Right hindlimb (tissue), 1 donor: ENCODE measurements around the gene ARHGAP9.

Experiments used
- DNase-seq: peaks from one replicate; pipeline ENCODE4 v3.0.0-alpha.2; 2018

Gene ARHGAP9

GRCh38 chr12:57491393-57492280 is 12.0 kb upstream of the ARHGAP9 start:
- no peak for DNase-seq

DNA sequence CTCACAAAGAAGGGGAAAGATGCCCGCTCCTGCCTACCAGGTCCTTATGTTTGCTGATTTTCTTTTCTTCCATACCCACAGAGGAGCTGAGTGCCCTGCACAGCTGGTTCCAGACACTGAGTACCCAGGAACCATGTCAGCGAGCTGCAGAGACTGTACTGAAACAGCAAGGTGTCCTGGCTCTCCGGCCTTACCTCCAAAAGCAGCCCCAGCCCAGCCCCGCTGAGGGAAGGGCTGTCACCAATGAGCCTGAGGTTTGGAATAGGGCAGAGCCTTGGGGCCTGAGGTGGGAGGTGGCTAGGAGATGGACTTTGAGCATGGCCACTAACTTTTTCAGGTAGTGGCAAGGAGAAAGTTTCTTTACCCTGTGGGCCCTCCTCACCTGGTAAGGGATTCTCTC is 10.5 kb upstream of the ARHGAP9 start:
- DNase-seq: no peak

- DNase-seq: no peak
These were observed 9.5 kb upstream of the ARHGAP9 start for GRCh38 chr12:57489157-57489641.

- no peak for DNase-seq
These were observed 8.9 kb upstream of the ARHGAP9 start for GRCh38 chr12:57488402-57489156.

DNA sequence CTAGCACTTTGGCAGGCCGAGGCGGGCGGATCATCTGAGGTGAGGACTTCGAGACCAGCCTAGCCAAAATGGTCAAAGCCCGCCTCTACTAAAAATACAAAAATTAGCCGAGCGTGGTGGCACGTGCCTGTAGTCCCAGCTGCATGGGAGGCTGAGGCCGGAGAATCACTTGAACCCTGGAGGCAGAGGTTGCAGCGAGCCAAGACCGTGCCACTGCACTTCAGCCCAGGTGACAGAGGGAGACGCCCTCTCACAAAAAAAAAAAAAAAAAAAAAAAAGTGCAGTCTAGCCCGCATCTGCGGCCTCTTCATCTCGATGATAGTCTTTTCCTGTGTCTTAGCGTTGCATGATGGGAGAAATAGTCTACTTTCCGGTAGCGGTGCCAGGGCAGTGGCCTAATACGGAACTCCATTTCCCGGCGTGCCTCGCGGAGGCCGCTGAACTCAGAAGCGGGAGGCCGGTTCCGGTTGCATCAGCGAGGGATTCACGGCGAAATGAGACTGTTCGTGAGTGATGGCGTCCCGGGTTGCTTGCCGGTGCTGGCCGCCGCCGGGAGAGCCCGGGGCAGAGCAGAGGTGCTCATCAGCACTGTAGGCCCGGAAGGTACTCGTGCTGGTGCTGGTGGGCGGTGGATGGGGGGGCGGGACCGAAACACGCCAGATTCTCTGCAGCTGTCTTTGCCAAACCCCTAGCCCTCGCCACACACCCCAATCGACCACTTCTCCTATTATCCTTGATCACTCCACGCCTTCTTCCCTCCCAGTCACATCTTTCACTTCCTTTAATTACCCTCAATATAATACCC is 8.1 kb upstream of the ARHGAP9 start, which contains the start of gene MARS1:
MARS1 (plus strand) TSS at position 472 of the 805 bp plus-strand sequence; CDS start at position 495, 23 bp downstream.
- DNase-seq: peak; percentile 97

- DNase-seq: no peak
These were observed 7.5 kb upstream of the ARHGAP9 start for GRCh38 chr12:57487055-57487596.

GRCh38 chr12:57485695-57486094 is 6.0 kb upstream of the ARHGAP9 start:
- no peak for DNase-seq

- no peak for DNase-seq
These were observed 3.8 kb upstream of the ARHGAP9 start for GRCh38 chr12:57483466-57483865.

- DNase-seq: no peak
These were observed 2.0 kb upstream of the ARHGAP9 start for GRCh38 chr12:57481671-57482070.

DNA sequence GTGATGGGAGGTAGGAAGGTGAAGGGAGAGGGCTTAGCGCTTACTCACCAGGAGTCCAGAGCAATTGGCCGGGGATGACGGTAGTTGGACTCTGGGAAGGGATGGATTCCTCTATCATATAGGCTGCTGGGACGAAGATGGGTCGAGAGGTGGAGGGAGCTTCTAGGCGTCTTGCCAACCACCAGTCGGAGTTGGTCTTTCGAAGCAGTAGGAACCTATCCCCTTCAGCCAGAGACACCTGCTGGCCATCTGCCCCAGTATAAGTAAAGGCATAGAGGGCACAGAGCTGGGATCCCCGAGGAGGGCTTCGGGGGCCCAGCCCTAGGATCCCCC is 657 bp downstream of the ARHGAP9 start:
- no peak for DNase-seq

DNA sequence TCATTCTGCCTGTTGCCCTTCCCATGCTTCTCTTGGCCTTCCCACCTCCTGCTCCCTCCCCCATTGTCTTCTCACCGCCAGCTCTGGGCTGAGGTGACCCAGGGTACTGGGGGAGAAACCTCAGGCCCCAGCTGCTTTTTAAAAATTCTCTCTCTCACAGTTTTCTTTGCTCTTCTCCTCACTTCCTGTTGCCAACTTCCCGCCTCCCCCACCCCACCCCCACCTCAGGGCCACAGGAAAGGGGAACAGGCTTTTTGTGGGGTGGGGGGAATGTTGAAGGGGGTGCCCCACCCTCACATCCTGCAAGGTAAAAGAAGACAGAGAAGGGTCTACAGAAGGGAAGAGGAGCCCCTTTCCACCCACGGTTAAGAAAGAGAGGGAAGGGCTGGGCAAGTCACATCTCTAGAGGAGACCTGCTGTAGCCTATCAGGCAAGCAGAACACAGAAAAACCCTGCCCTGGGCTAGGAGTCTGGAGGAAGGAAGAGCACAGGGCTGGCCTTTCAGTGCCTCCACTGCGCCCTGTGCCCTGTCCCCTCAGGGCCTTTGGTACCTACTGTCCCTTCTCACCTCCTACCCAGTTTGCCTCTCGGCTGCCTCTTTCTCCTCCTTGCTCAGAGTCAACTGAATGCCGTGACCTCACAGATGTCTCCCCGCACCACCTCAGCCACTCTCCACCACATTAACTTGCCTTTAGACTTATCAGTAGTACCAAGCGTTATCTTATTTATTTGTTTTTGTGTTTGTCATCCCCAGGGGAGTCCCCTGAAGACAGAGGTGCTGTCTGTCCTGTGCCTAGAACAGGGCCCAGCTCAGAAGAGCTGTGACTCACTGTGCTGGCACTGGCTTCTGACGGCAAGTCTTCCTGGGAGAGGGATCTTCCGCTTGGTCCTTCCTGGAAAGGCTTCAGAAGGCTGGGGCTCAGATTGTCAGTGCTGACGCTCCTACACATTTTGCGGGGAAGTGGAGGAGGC is 1.7 kb downstream of the ARHGAP9 start:
- no peak for DNase-seq

GRCh38 chr12:57476993-57477709 is 2.5 kb downstream of the ARHGAP9 start:
- DNase-seq: no peak

GRCh38 chr12:57476162-57476992 is 3.3 kb downstream of the ARHGAP9 start:
- no peak for DNase-seq

DNA sequence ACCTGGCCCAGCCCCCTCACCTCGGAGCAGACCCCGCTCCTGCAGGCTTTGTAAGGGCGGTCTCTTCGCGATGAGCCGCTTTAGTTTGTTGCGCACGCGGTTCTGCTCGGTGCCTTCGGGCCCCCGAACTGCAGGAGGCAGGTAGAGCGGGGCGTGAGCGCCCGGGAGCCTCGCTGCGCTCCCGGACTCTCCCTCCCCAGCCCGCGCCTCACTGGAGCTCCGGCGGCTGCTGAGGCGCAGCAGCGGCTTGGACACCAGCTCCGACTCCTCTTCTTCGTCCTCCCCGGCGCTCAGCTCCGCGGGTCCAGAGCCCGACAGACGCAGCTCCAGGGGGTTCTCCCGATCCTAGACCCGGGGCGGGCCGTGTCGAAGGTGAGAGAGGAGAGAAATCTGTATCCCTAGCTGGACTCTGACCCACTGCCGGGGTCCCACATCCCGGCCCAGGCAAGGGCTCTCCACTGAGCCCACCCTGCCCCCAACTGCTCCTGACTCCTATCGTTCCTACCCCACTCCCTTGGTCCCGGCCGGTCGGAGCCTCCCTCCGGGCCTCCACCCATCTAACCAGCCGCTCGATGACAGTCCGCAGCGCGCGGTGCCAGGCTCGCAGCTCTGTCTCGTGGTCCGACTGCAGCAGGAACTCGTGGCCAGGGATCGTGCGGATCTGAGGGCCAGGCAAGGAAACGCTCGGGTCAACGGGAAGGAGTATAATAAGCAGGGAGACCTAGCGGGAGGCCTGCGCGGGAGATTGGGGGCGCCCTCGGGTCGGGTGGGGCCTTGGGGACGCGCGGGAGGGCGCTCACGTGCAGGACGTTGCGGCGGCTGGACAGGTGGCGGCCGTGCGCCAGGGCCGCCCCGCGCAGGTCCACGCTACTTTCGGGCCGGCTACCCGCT is 4.2 kb downstream of the ARHGAP9 start:
- DNase-seq: no peak

DNA sequence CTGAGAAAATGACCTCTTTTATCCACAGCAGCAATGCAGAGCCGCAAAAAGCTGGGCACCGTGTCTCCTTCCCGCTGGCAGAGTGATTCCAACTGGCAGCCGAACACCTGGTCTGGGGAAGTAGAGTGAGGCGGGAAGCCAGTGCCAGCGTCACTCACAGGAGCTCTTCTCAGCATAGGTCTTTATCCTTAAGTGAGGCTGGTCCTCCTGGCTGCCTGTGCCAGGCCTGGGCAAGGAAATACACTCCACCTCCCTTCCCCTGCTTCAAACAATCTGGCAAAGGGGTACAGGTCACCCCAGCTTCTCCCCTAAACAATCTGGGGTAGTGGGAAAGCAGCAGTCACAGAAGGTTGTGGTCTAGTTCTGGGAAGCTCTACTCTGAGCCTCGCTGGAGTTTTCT is 4.8 kb downstream of the ARHGAP9 start:
- DNase-seq: no peak

GRCh38 chr12:57474430-57474829 is 5.2 kb downstream of the ARHGAP9 start:
- no peak for DNase-seq

DNA sequence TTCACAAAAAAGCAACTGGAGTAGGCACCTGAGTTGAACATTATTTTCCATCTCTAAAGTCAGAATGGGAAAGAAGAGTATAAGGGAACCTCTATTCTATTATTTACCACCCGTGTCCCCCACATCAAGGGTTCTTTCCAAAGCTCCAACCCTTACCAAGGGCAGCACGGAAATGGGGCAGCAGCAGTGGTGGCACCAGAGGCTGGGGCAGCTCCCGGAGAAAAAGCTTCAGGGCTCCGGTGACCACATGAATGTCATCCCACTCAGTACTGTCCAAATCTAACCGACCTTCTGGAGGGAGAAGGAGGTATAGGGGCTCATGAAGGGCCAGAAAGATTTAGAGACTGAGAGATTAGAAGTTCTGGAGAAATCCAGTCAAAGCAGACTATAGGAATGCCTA is 5.8 kb downstream of the ARHGAP9 start:
- DNase-seq: no peak

DNA sequence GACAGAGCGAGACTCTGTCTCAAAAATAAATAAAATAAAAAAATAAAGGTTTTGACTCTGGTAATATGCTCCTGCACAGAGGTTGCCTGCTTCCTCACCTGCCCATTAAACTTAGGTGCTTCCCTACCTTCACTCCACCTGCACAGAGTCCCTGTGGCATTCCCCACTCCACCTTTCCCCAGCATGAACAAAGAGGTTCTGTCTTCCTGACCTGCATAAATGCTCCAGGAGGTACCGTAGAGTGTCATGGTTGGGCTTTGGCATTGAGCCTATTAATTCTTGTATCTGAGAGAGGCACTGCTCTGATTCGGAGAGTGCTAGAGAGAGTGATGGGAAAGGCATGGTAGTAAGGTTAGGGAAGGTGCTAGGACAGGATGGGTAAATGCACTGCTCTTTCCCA is 6.3 kb downstream of the ARHGAP9 start:
- no peak for DNase-seq

- DNase-seq: no peak
These were observed 7.3 kb downstream of the ARHGAP9 start for GRCh38 chr12:57472391-57472790.
